HG03354 (cell line): ENCODE data around the gene ALDH1A1.

Experiments
- ATAC-seq: cut with Tn5 transposase; IDR thresholded peaks from one replicate; pipeline ENCODE4 v1.9.1; 2021; ENCODE audit warnings: mild to moderate bottlenecking; ENCODE audit not compliant: unreplicated experiment, poor library complexity, severe bottlenecking

The ALDH1A1 gene

GRCh38 chr9:72925126-72925789 is 27.6 kb downstream of the ALDH1A1 start:
- no peak for ATAC-seq

- no peak for ATAC-seq
These were observed 28.6 kb downstream of the ALDH1A1 start for GRCh38 chr9:72924154-72924790.

GRCh38 chr9:72923077-72923476 is 29.8 kb downstream of the ALDH1A1 start:
- ATAC-seq: no peak

GRCh38 chr9:72921888-72922654 is 30.8 kb downstream of the ALDH1A1 start:
- no peak for ATAC-seq

- no peak for ATAC-seq
These were observed 33.5 kb downstream of the ALDH1A1 start for GRCh38 chr9:72919246-72919945.

- ATAC-seq: no peak
These were observed 34.9 kb downstream of the ALDH1A1 start for GRCh38 chr9:72917892-72918509.

GRCh38 chr9:72915659-72916058 is 37.2 kb downstream of the ALDH1A1 start:
- no peak for ATAC-seq

- no peak for ATAC-seq
These were observed 38.1 kb downstream of the ALDH1A1 start for GRCh38 chr9:72914750-72915149.

- no peak for ATAC-seq
These were observed 39.4 kb downstream of the ALDH1A1 start for GRCh38 chr9:72913382-72914009.

GRCh38 chr9:72912476-72913381 is 40.1 kb downstream of the ALDH1A1 start:
- no peak for ATAC-seq

GRCh38 chr9:72911816-72912215 is 41.0 kb downstream of the ALDH1A1 start:
- no peak for ATAC-seq

GRCh38 chr9:72911247-72911775 is 41.5 kb downstream of the ALDH1A1 start:
- ATAC-seq: no peak

GRCh38 chr9:72909428-72909827 is 43.4 kb downstream of the ALDH1A1 start:
- ATAC-seq: no peak

- no peak for ATAC-seq
These were observed 45.4 kb downstream of the ALDH1A1 start for GRCh38 chr9:72907421-72907820.

GRCh38 chr9:72906810-72907209 is 46.0 kb downstream of the ALDH1A1 start:
- no peak for ATAC-seq

- no peak for ATAC-seq
These were observed 47.1 kb downstream of the ALDH1A1 start for GRCh38 chr9:72905514-72906480.
